Smooth muscle cell (in vitro differentiated cells): Measurements from ENCODE around the gene VWF. TPM values are rescaled to one million over a fixed set of nuclear protein-coding genes. Genes with fewer than 3 reads are reported as not detected.

Experiments
- DNase-seq: peaks from one replicate; lab custom pipeline; 2025; ENCODE audit not compliant: unreplicated experiment; lab: John Stamatoyannopoulos, UW
- H2AFZ ChIP-seq: fragments of 200-600 bp; sonication (generic); 2 replicates; pipeline ENCODE4 v1.6.0; 2016; ENCODE audit warnings: antibody characterized with exemption, low read depth, mild to moderate bottlenecking
- H3F3A ChIP-seq: fragments of 200-600 bp; sonication (generic); 2 replicates; pipeline ENCODE4 v1.6.0; 2017; ENCODE audit warnings: antibody characterized with exemption, low read depth
- H3K27ac ChIP-seq: fragments of 200-600 bp; sonication (generic); 2 replicates; pipeline ENCODE4 v1.5.1; 2016; ENCODE audit warnings: low read depth, mild to moderate bottlenecking
- H3K27me3 ChIP-seq: fragments of 200-600 bp; sonication (generic); 2 replicates; pipeline ENCODE4 v1.6.1; 2016; ENCODE audit warnings: low read depth, mild to moderate bottlenecking
- H3K36me3 ChIP-seq: fragments of 200-600 bp; sonication (generic); 2 replicates; pipeline ENCODE4 v1.5.1; 2016; ENCODE audit warnings: low read depth
- H3K4me1 ChIP-seq: fragments of 200-600 bp; sonication (generic); 2 replicates; pipeline ENCODE4 v1.5.1; 2016; ENCODE audit warnings: low read depth
- H3K4me2 ChIP-seq: fragments of 200-600 bp; sonication (generic); 2 replicates; pipeline ENCODE4 v1.6.0; 2016; ENCODE audit warnings: mild to moderate bottlenecking
- H3K4me3 ChIP-seq: fragments of 200-600 bp; sonication (generic); 2 replicates; pipeline ENCODE4 v1.5.1; 2016; ENCODE audit warnings: mild to moderate bottlenecking
- H3K79me2 ChIP-seq: fragments of 200-600 bp; sonication (generic); 2 replicates; pipeline ENCODE4 v1.6.0; 2016; ENCODE audit warnings: low read depth, mild to moderate bottlenecking
- H3K9ac ChIP-seq: fragments of 200-600 bp; sonication (generic); 2 replicates; pipeline ENCODE4 v1.6.0; 2016; ENCODE audit warnings: low read depth
- H3K9me3 ChIP-seq: fragments of 200-600 bp; sonication (generic); replicated peaks from 2 replicates; pipeline ENCODE4 v1.5.1; 2016; ENCODE audit warnings: low read depth
- H4K20me1 ChIP-seq: fragments of 200-600 bp; sonication (generic); 2 replicates; pipeline ENCODE4 v1.6.0; 2016; ENCODE audit warnings: low read depth
- WGBS: methylation state at CpG from one replicate; pipeline ENCODE4 v1.1.7; 2016; ENCODE audit warnings: low lambda C conversion rate; 5-methylcytosine and 5-hydroxymethylcytosine counted together
- polyA plus RNA-seq: library from polyadenylated mRNA; unstranded; fragments of >200 nt; fragmentation: Nextera tagmentation; extraction: Ambion mirVana; gene quantifications from 2 replicates; pipeline ENCODE4 v1.2.1, GENCODE V29; 2016
- total RNA-seq: library from RNA; depleted of rRNA; stranded (reverse); fragments of >200 nt; gene quantifications from 2 replicates; pipeline ENCODE4 v1.2.3, GENCODE V29; 2014
- TF ChIP-seq, protein P1 (sequence below): fragments of 200-600 bp; sonication (generic); IDR thresholded peaks from 2 replicates; pipeline ENCODE4 v1.5.1; 2017; ENCODE audit warnings: borderline replicate concordance, mild to moderate bottlenecking, antibody characterized with exemption; ENCODE audit not compliant: insufficient read depth, poor library complexity, severe bottlenecking

Gene VWF
- total and polyA plus RNA-seq, 2 experiments from 2014 or later: 0.19 TPM; not detected in 1

DNA sequence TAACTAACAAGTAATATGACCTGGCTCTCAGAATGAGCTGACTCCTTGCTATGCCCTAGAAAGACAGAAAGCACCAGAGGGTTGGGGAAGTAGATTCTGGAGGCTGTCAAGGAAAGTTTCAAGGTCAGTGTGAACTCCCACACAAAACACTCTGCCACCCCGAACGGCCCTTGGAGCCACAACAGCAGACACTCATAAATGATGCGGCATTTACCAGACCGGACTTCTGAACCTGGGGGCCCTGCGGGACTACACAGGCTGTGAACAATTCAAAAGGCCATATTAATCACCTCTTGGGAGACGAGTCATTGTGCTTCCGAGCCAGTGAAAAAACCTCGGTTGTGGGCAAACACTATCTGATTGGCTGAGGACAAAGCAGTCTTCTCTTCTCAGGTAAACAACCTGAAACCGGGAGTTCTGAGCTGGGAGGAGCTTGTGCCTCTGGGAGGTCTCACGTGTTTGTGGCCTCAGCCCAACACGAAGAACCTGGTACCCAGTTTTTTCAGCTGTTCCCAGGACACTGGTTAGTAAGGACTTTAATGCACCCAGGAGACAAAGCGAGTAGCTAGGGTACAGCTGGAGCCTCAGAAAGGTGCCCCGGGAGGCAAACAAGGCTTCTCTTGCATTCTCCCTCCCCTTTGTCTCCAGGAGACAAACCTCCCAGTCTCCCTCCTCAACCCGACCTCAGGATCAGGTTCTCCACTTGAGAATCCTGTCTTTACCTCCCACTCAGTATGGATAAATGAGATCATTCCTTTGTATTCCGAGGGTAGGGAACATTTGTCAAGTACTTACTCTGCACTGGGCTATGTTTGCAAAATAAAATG lies 35.3 kb downstream of the VWF start:
- Histone ChIP-seq H3K4me3 (no peak overlapping the region), H3K4me2 (no peak overlapping the region), H2AFZ (no peak overlapping the region), H3F3A (no peaks in the 10 kb centered on the region), H3K4me1 (peaks cover 18% of the 10 kb centered on the region), H3K9me3 (no peaks in the 10 kb centered on the region), H3K36me3 (no peaks in the 10 kb centered on the region), H3K27ac (peak overlapping the region; percentile 4), H4K20me1 (no peaks in the 10 kb centered on the region), H3K27me3 (no peaks in the 10 kb centered on the region), H3K9ac (no peak overlapping the region), H3K79me2 (no peaks in the 10 kb centered on the region)
- 30% methylated on average over 15 of the region's 15 CpGs for WGBS
- no peak for DNase-seq
- TF ChIP-seq, protein P1, sequence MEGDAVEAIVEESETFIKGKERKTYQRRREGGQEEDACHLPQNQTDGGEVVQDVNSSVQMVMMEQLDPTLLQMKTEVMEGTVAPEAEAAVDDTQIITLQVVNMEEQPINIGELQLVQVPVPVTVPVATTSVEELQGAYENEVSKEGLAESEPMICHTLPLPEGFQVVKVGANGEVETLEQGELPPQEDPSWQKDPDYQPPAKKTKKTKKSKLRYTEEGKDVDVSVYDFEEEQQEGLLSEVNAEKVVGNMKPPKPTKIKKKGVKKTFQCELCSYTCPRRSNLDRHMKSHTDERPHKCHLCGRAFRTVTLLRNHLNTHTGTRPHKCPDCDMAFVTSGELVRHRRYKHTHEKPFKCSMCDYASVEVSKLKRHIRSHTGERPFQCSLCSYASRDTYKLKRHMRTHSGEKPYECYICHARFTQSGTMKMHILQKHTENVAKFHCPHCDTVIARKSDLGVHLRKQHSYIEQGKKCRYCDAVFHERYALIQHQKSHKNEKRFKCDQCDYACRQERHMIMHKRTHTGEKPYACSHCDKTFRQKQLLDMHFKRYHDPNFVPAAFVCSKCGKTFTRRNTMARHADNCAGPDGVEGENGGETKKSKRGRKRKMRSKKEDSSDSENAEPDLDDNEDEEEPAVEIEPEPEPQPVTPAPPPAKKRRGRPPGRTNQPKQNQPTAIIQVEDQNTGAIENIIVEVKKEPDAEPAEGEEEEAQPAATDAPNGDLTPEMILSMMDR: no peak

DNA sequence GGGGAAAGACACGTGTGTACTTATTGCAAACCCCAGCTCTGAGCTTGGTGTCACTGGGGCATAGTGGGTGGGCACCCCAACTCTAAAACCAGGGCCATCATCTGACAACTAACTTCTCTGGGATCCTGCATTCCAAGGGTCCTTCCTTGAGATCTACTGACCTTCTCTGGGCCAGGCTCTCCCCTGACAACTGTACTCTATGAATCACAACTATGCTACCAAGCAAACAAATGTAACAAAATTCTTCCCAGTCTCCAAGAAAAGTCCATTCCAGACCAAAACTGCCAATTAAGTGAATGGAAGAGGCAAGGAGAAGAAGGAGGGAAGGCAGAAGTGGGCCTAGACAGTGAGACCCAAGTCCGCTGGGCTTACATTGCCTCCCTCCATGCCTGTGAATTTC lies 38.2 kb downstream of the VWF start:
- Histone ChIP-seq H3F3A (no peaks in the 10 kb centered on the region), H3K79me2 (no peaks in the 10 kb centered on the region), H3K4me1 (peaks cover 24% of the 10 kb centered on the region), H3K4me2 (no peak overlapping the region), H3K27me3 (no peaks in the 10 kb centered on the region), H2AFZ (no peak overlapping the region), H3K9me3 (no peaks in the 10 kb centered on the region), H3K4me3 (no peak overlapping the region), H3K36me3 (no peaks in the 10 kb centered on the region), H3K27ac (no peak overlapping the region), H3K9ac (no peak overlapping the region), H4K20me1 (no peaks in the 10 kb centered on the region)
- DNase-seq: no peak
- 89% methylated on average over 2 of the region's 2 CpGs for WGBS
- TF ChIP-seq, protein P1: no peak

DNA sequence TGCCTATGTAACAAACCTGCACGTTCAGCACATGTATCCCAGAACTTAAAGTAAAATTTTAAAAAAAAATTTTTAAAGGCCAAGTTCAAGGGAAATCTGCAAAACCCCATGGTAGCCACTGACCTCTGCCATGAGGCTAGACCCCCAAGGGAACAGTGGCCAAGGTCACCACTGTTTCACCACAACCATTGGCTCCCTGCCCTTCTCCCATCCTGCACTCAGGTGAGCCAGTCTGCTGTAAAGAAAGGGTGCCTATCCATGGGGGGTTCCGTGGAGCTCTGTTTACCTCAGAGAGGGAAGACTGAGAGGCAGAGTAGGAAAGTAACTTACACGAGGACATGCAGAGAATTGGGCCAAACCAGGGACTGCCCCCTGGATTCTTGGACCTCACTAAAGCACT lies 38.6 kb downstream of the VWF start:
- H3K79me2 ChIP-seq: no peaks in the 10 kb centered on the region
- H3K9ac ChIP-seq: no peak overlapping the region
- H3K27me3 ChIP-seq: no peaks in the 10 kb centered on the region
- TF ChIP-seq, protein P1: no peak
- no peaks in the 10 kb centered on the region for H3K9me3 ChIP-seq
- H3K4me2 ChIP-seq: no peak overlapping the region
- H4K20me1 ChIP-seq: no peaks in the 10 kb centered on the region
- no peaks in the 10 kb centered on the region for H3F3A ChIP-seq
- peaks cover 24% of the 10 kb centered on the region for H3K4me1 ChIP-seq
- H3K27ac ChIP-seq: no peak overlapping the region
- WGBS: 92% methylated on average over 3 of the region's 3 CpGs
- H3K4me3 ChIP-seq: no peak overlapping the region
- DNase-seq: no peak
- H2AFZ ChIP-seq: no peak overlapping the region
- H3K36me3 ChIP-seq: no peaks in the 10 kb centered on the region
